IMR-90 (cell line): ENCODE results near the gene EPHA2.

ENCODE experiments used
- CTCF ChIP-seq: conservative IDR thresholded peaks from 2 replicates; pipeline ENCODE4 v1.5.1; 2012; ENCODE audit warnings: mild to moderate bottlenecking, low read depth, low read length, improper control_type of control experiment
- MXI1 ChIP-seq: IDR thresholded peaks from 2 replicates; pipeline ENCODE4 v1.6.1; 2012; ENCODE audit warnings: low read depth, mild to moderate bottlenecking, low read length, moderate library complexity, borderline replicate concordance

GRCh38 chr1:16205334-16205671, 49.4 kb upstream of the EPHA2 start:
- no peak for TF ChIP-seq MXI1
- TF ChIP-seq CTCF: no peak
